Middle frontal gyrus (tissue), 1 donor: Measurements from ENCODE around the gene SERPINB11.
"Not testable (repeated sequence)": the region's sequence is repeated elsewhere in the genome, so short reads cannot be mapped to it uniquely, and the experiment has no call there.

Experiments used
- DNase-seq: peaks from one replicate; pipeline ENCODE4 v3.0.0-alpha.2; 2015; ENCODE audit warnings: low spot score; ENCODE audit errors: extremely low spot score

Gene SERPINB11

GRCh38 chr18:63725682-63726480, 23.1 kb downstream of the SERPINB11 start:
- DNase-seq: no peak

GRCh38 chr18:63730773-63731172, 28.0 kb downstream of the SERPINB11 start:
- DNase-seq: no peak

- DNase-seq: no peak
Measured at GRCh38 chr18:63731215-63731614, 28.5 kb downstream of the SERPINB11 start.

- DNase-seq: no peak
Measured at GRCh38 chr18:63736876-63737275, 34.1 kb downstream of the SERPINB11 start.

GRCh38 chr18:63741769-63742168, 39.0 kb downstream of the SERPINB11 start:
- DNase-seq: no peak

- no peak for DNase-seq
Measured at GRCh38 chr18:63747006-63747405, 44.2 kb downstream of the SERPINB11 start.

GRCh38 chr18:63749489-63749888, 46.7 kb downstream of the SERPINB11 start:
- no peak for DNase-seq

- DNase-seq: no peak
Measured at GRCh38 chr18:63752636-63753035, 49.9 kb downstream of the SERPINB11 start.

GRCh38 chr18:63753676-63754075, 50.9 kb downstream of the SERPINB11 start:
- DNase-seq: no peak

- no peak for DNase-seq
Measured at GRCh38 chr18:63757541-63757940, 54.8 kb downstream of the SERPINB11 start.

GRCh38 chr18:63758615-63759240, 56.0 kb downstream of the SERPINB11 start:
- no peak for DNase-seq

- not testable (repeated sequence) for DNase-seq
Measured at GRCh38 chr18:63759786-63760185, 57.0 kb downstream of the SERPINB11 start.

- no peak for DNase-seq
Measured at GRCh38 chr18:63762518-63762917, 59.8 kb downstream of the SERPINB11 start.

- no peak for DNase-seq
Measured at GRCh38 chr18:63763831-63764600, 61.3 kb downstream of the SERPINB11 start.

- no peak for DNase-seq
Measured at GRCh38 chr18:63765837-63766236, 63.1 kb downstream of the SERPINB11 start.
